GM12874 (cell line): ENCODE data around the gene SPTLC3.

Source experiments
- TF ChIP-seq, protein P1 (sequence below): IDR thresholded peaks from 2 replicates; pipeline ENCODE4 v1.5.1; 2011; ENCODE audit warnings: low read depth, mild to moderate bottlenecking, control low read depth, low read length, moderate library complexity; ENCODE audit not compliant: insufficient read depth

SPTLC3 gene

DNA sequence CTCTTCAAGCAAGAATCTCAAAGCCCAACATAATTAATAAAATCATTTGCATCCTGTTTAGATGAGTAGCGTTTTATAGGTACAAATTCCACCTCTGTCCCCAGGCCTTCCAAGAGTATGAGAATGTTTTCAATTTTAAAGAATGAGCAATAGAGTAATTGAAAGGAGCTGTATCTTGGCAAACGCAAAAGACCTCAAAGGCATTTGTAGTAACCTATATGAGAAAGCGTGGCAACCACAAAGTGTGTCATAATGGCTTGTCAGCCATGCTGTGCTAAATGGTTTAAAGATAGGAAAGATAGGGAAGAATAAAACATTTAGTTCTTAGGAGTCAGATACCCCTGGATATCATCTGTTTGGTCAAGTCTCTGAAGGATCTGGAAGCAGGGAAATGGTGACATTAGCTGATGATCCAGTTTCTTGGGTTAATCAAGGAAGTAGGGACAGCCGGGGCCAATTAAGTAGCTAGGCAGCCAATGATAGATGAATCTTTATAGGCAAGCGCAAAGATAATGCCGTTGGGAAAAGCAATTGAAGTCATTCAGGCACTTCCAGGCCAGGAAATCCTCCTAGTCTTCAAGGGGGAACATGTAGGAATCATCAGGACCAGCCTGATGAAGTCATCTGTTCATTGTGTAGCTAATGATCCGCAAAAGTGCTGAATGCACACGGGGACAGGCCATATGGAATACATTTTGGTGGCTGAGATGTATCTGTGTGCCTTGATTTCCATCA lies 140.8 kb downstream of the SPTLC3 start:
- TF ChIP-seq, protein P1, sequence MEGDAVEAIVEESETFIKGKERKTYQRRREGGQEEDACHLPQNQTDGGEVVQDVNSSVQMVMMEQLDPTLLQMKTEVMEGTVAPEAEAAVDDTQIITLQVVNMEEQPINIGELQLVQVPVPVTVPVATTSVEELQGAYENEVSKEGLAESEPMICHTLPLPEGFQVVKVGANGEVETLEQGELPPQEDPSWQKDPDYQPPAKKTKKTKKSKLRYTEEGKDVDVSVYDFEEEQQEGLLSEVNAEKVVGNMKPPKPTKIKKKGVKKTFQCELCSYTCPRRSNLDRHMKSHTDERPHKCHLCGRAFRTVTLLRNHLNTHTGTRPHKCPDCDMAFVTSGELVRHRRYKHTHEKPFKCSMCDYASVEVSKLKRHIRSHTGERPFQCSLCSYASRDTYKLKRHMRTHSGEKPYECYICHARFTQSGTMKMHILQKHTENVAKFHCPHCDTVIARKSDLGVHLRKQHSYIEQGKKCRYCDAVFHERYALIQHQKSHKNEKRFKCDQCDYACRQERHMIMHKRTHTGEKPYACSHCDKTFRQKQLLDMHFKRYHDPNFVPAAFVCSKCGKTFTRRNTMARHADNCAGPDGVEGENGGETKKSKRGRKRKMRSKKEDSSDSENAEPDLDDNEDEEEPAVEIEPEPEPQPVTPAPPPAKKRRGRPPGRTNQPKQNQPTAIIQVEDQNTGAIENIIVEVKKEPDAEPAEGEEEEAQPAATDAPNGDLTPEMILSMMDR, result no peak

DNA sequence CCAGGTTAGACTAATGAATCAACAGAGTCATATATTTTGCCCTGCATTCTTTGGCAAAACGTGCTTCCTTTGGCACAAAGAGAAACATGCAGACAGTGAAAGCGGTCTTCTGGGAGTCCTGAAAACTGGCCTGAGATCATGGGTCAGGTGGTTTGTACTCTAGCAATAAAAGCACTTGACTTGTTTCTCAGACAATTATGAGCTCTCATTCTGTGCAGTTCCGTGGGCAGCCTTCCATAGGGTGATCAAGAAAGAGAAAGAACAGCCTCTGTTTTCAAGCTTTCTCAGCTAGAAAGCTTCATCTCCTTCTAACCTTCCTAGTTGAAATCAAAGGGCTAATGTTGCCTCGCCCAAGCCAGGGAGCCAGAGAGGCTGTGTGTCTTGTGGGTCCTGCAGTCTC lies 149.6 kb downstream of the SPTLC3 start:
- TF ChIP-seq, protein P1, result no peak

GRCh38 chr20:13159889-13160288 lies 151.1 kb downstream of the SPTLC3 start:
- TF ChIP-seq, protein P1, result no peak

DNA sequence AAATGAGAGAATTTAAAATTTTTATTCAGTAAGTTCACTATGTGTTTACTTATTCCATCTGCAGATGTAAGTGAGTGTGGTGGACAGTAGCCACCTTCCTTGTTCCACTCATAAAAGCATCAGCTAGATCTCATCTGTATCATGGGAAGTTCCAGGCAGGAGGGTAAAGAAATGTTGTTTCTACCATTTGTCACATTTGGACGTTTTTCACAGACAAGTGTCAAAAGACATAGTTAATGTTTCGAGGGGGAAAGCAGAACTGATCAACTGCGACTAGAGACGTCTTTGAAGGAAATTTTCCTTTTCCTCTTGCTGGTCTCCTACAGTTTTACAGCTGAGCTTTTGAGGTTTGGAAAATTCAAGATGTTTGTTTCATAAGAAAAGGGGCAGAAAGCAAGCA lies 156.4 kb downstream of the SPTLC3 start:
- TF ChIP-seq, protein P1, result no peak

DNA sequence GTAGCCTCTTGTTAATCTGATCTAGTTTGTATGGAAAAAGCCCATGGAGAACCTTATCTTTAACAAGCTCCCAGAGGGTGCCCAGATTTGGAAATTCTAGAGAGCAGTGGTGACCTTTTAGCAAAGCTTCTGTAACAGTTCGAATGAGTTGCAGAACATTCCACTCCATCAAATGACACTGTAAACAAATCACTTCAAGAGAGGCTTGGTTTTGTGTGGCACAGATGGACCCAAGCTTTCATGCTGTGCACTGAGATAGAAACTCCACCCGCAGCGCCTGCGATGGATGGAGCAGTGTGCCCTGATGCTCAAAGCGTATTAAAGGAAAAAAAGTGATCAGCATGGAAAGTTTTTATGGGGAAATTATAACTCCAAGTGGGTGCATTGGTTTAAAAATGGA lies 157.2 kb downstream of the SPTLC3 start:
- TF ChIP-seq, protein P1, result no peak

GRCh38 chr20:13166437-13166836 lies 157.7 kb downstream of the SPTLC3 start:
- TF ChIP-seq, protein P1, result no peak

GRCh38 chr20:13169086-13169485 lies 160.3 kb downstream of the SPTLC3 start:
- TF ChIP-seq, protein P1, result no peak

DNA sequence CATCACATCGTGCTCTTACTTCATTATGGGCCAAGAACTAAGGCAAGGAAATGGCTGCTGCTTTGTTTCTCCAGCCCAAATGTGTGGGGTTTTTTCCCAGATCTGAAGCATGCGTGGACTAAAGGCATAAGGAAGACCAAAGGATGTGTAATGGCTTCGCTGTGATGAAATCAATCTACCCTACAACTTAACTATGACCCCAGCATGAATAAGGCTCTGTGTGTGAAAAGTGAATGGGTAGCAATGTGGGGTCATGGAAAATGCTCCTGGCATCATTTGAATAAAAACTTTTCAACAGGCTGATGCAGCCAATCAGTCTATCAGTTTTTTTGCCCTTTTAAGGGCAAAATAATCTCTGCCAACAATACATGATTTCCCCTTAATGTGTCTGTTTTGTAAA lies 162.0 kb downstream of the SPTLC3 start:
- TF ChIP-seq, protein P1, result no peak
